ENCODE data around the gene TMED4. TPM values are rescaled to one million over a fixed set of nuclear protein-coding genes. Genes with fewer than 3 reads are reported as not detected.

The TMED4 gene
- total RNA-seq, 4 donors from 2014 or later: 132 to 232 (median 218) TPM

GRCh38 chr7:44569959-44570358, 12.1 kb downstream of the TMED4 start:
- no peak for DNase-seq (ENCODE audit: low spot score in 2 of 2)
- no peaks in the 10 kb centered on the region for H3K9me3 ChIP-seq
- H3K27ac ChIP-seq: no peak overlapping the region
- TF ChIP-seq EP300 (IDR thresholded peaks at IDR 0.05) (no peak), POLR2A (IDR thresholded peaks at IDR 0.05) (no peak), CTCF (IDR thresholded peaks at IDR 0.05) (no peak)
- no peaks in the 10 kb centered on the region for H3K27me3 ChIP-seq
- peaks cover 0 to 33% (median 16%) of the 10 kb centered on the region in 4 donors for H3K4me1 ChIP-seq
- 90 to 93% methylated on average over 7 to 9 of the region's 9 CpGs for WGBS, 2 donors
- peaks cover 0 to 79% (median 47%) of the 10 kb centered on the region in 3 donors for H3K36me3 ChIP-seq
- no peak overlapping the region for H3K4me3 ChIP-seq

- Histone ChIP-seq H3K9me3 (no peaks in the 10 kb centered on the region), H3K27me3 (no peaks in the 10 kb centered on the region), H3K4me3 (no peak overlapping the region), H3K36me3 (peaks cover 0 to 87% (median 47%) of the 10 kb centered on the region in 3 donors), H3K4me1 (peaks cover 0 to 25% (median 9%) of the 10 kb centered on the region in 4 donors), H3K27ac (no peak overlapping the region)
- DNase-seq (ENCODE audit: low spot score in 2 of 2): no peak
- WGBS, 2 donors: 86 to 87% methylated on average over 17 of the region's 17 CpGs
- TF ChIP-seq EP300 (IDR thresholded peaks at IDR 0.05) (no peak), CTCF (IDR thresholded peaks at IDR 0.05) (no peak), POLR2A (IDR thresholded peaks at IDR 0.05) (no peak)
Observed at GRCh38 chr7:44568771-44569560, 13.1 kb downstream of the TMED4 start.

- Histone ChIP-seq H3K4me1 (peaks cover 0 to 21% (median 6%) of the 10 kb centered on the region in 4 donors), H3K4me3 (no peak overlapping the region), H3K36me3 (peaks cover 0 to 98% (median 47%) of the 10 kb centered on the region in 3 donors), H3K27ac (no peak overlapping the region), H3K27me3 (no peaks in the 10 kb centered on the region), H3K9me3 (no peaks in the 10 kb centered on the region)
- DNase-seq (ENCODE audit: low spot score in 2 of 2): no peak
- 88 to 95% methylated on average over 6 of the region's 6 CpGs for WGBS, 2 donors
- no peak for TF ChIP-seq POLR2A (IDR thresholded peaks at IDR 0.05)
- no peak for TF ChIP-seq EP300 (IDR thresholded peaks at IDR 0.05)
- TF ChIP-seq CTCF (IDR thresholded peaks at IDR 0.05): no peak
Observed at GRCh38 chr7:44567884-44568283, 14.1 kb downstream of the TMED4 start.

GRCh38 chr7:44566680-44567079, 15.4 kb downstream of the TMED4 start:
- WGBS, 2 donors: 91 to 94% methylated on average over 5 of the region's 5 CpGs
- TF ChIP-seq EP300 (IDR thresholded peaks at IDR 0.05): no peak
- TF ChIP-seq CTCF (IDR thresholded peaks at IDR 0.05): no peak
- TF ChIP-seq POLR2A (IDR thresholded peaks at IDR 0.05): no peak
- H3K4me1 ChIP-seq: peaks cover 0 to 9% (median 0%) of the 10 kb centered on the region in 4 donors
- H3K4me3 ChIP-seq: no peak overlapping the region
- no peak overlapping the region for H3K27ac ChIP-seq
- DNase-seq (ENCODE audit: low spot score in 2 of 2): no peak
- no peaks in the 10 kb centered on the region for H3K9me3 ChIP-seq
- no peaks in the 10 kb centered on the region for H3K27me3 ChIP-seq
- peaks cover 0 to 86% (median 45%) of the 10 kb centered on the region in 3 donors for H3K36me3 ChIP-seq

GRCh38 chr7:44565795-44566559, 16.1 kb downstream of the TMED4 start:
- H3K4me3 ChIP-seq: no peak overlapping the region
- no peaks in the 10 kb centered on the region for H3K9me3 ChIP-seq
- H3K27me3 ChIP-seq: no peaks in the 10 kb centered on the region
- H3K4me1 ChIP-seq: peaks cover 0 to 4% (median 0%) of the 10 kb centered on the region in 4 donors
- H3K27ac ChIP-seq: no peak overlapping the region
- no peak for TF ChIP-seq EP300 (IDR thresholded peaks at IDR 0.05)
- no peak for TF ChIP-seq POLR2A (IDR thresholded peaks at IDR 0.05)
- no peak for TF ChIP-seq CTCF (IDR thresholded peaks at IDR 0.05)
- 69 to 71% methylated on average over 16 of the region's 16 CpGs for WGBS, 2 donors
- peaks cover 0 to 79% (median 38%) of the 10 kb centered on the region in 3 donors for H3K36me3 ChIP-seq
- no peak for DNase-seq (ENCODE audit: low spot score in 2 of 2)
